Neural cell (in vitro differentiated cells): Measurements from ENCODE around the gene TRIM72.

ENCODE experiments used
- CTCF ChIP-seq: fragments of 450-650 bp; IDR thresholded peaks from 2 replicates; pipeline ENCODE4 v1.5.1; 2014; ENCODE audit warnings: antibody characterized with exemption, mild to moderate bottlenecking, moderate library complexity; ENCODE audit not compliant: poor library complexity, severe bottlenecking
- EP300 ChIP-seq: fragments of 450-650 bp; conservative IDR thresholded peaks from 2 replicates; pipeline ENCODE4 v1.6.1; 2014; ENCODE audit warnings: antibody characterized with exemption, mild to moderate bottlenecking, moderate library complexity; ENCODE audit not compliant: poor library complexity, severe bottlenecking
- EZH2 ChIP-seq: fragments of 200-600, 300-800 bp; shearing (Covaris generic), sonication (generic); IDR thresholded peaks from 2 replicates; pipeline ENCODE4 v1.6.1; 2014; ENCODE audit warnings: antibody characterized with exemption, low read length, borderline replicate concordance, mild to moderate bottlenecking; ENCODE audit not compliant: insufficient read depth, poor library complexity, severe bottlenecking
- MXI1 ChIP-seq: fragments of 450-650 bp; conservative IDR thresholded peaks from 2 replicates; pipeline ENCODE4 v1.6.1; 2014; ENCODE audit warnings: antibody characterized with exemption, mild to moderate bottlenecking; ENCODE audit not compliant: poor library complexity, severe bottlenecking
- POLR2AphosphoS5 ChIP-seq: IDR thresholded peaks from 2 replicates; pipeline ENCODE4 v1.6.1; 2012
- RAD21 ChIP-seq: fragments of 450-650 bp; conservative IDR thresholded peaks from 2 replicates; pipeline ENCODE4 v1.6.1; 2014; ENCODE audit warnings: antibody characterized with exemption, mild to moderate bottlenecking, moderate library complexity
- SMC3 ChIP-seq: fragments of 450-650 bp; conservative IDR thresholded peaks from 2 replicates; pipeline ENCODE4 v1.6.1; 2014; ENCODE audit warnings: antibody characterized with exemption, mild to moderate bottlenecking, moderate library complexity; ENCODE audit not compliant: poor library complexity
- TAF1 ChIP-seq: IDR thresholded peaks from 2 replicates; pipeline ENCODE4 v1.6.1; 2012; ENCODE audit warnings: low read depth
- TF ChIP-seq, protein P1 (sequence below): IDR thresholded peaks from 2 replicates; pipeline ENCODE4 v1.6.1; 2012; ENCODE audit warnings: borderline replicate concordance

- TF ChIP-seq CTCF (no peak), EZH2 (no peak), POLR2AphosphoS5 (no peak), RAD21 (no peak), TAF1 (no peak), EP300 (no peak), MXI1 (no peak), SMC3 (no peak)
- TF ChIP-seq, protein P1, sequence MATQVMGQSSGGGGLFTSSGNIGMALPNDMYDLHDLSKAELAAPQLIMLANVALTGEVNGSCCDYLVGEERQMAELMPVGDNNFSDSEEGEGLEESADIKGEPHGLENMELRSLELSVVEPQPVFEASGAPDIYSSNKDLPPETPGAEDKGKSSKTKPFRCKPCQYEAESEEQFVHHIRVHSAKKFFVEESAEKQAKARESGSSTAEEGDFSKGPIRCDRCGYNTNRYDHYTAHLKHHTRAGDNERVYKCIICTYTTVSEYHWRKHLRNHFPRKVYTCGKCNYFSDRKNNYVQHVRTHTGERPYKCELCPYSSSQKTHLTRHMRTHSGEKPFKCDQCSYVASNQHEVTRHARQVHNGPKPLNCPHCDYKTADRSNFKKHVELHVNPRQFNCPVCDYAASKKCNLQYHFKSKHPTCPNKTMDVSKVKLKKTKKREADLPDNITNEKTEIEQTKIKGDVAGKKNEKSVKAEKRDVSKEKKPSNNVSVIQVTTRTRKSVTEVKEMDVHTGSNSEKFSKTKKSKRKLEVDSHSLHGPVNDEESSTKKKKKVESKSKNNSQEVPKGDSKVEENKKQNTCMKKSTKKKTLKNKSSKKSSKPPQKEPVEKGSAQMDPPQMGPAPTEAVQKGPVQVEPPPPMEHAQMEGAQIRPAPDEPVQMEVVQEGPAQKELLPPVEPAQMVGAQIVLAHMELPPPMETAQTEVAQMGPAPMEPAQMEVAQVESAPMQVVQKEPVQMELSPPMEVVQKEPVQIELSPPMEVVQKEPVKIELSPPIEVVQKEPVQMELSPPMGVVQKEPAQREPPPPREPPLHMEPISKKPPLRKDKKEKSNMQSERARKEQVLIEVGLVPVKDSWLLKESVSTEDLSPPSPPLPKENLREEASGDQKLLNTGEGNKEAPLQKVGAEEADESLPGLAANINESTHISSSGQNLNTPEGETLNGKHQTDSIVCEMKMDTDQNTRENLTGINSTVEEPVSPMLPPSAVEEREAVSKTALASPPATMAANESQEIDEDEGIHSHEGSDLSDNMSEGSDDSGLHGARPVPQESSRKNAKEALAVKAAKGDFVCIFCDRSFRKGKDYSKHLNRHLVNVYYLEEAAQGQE = no peak
Measured at GRCh38 chr16:31258366-31258765, 44.4 kb downstream of the TRIM72 start.
